Measurements from ENCODE around the gene PANX3.

DNA sequence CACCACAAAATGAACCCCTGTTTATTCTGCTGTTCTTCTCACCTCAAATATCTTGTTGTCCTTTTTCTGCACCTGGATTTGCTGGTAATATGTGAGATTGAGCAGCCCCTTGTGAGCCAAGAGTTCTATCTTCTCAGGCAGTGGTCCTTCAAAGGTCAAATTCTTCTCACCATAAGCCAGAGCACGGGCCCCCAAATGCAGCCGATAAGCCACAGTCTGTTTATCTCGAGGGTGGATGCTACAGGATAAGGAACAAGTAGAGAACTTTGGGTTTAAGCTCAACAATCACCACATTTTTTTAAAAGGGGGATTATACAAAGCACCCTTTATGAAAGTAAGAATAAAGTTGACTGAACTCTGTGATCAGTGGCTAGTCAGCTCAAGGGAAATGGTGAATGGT lies 27.3 kb downstream of the PANX3 start:
- no peak for TF ChIP-seq EGR1 (IDR thresholded peaks at IDR 0.05; ENCODE audit: low read depth in 2 of 2)
- no peak for TF ChIP-seq TAF1 (conservative IDR thresholded peaks at IDR 0.05)
- no peak for TF ChIP-seq RAD21 (IDR thresholded peaks at IDR 0.05)
- no peak for TF ChIP-seq GABPA (IDR thresholded peaks at IDR 0.05 in 1 of 2, conservative IDR thresholded peaks at IDR 0.05 in 1 of 2)
- no peak for TF ChIP-seq CTCF (IDR thresholded peaks at IDR 0.05; ENCODE audit: low read depth, low read length, missing input control)
- TF ChIP-seq FOXA1 (IDR thresholded peaks at IDR 0.05) = no peak
- no peak for TF ChIP-seq JUND (IDR thresholded peaks at IDR 0.05)
- TF ChIP-seq, protein P1, sequence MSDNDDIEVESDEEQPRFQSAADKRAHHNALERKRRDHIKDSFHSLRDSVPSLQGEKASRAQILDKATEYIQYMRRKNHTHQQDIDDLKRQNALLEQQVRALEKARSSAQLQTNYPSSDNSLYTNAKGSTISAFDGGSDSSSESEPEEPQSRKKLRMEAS (IDR thresholded peaks at IDR 0.05) = no peak
- no peak for TF ChIP-seq RXRA (IDR thresholded peaks at IDR 0.05)

Data from liver (tissue), 3 donors.